ENCODE measurements around the gene MYH14. TPM values are rescaled to one million over a fixed set of nuclear protein-coding genes. Genes with fewer than 3 reads are reported as not detected.

Gene MYH14
- total and polyA plus RNA-seq, 2 of the 8 experiments (the other 6 are each of a cell fraction or from before 2014, with no cell fraction given) = 17.3 to 28.6 TPM

- no peak for TF ChIP-seq CHD7 (IDR thresholded peaks at IDR 0.05; ENCODE audit: insufficient replicate concordance, low read length)
- TF ChIP-seq FOSL1 (IDR thresholded peaks at IDR 0.05; ENCODE audit: insufficient read depth, low read depth, low read length) = no peak
- TF ChIP-seq SP4 (IDR thresholded peaks at IDR 0.05; ENCODE audit: low read length) = no peak
- TF ChIP-seq YY1 (IDR thresholded peaks at IDR 0.05; ENCODE audit: low read depth, low read length) = no peak
- TF ChIP-seq EZH2 (IDR thresholded peaks at IDR 0.05; ENCODE audit: low read depth, low read length, severe bottlenecking) = no peak
- no peak for TF ChIP-seq GTF2F1 (IDR thresholded peaks at IDR 0.05; ENCODE audit: borderline replicate concordance, low read depth, low read length)
- no peak for TF ChIP-seq EP300 (IDR thresholded peaks at IDR 0.05; ENCODE audit: borderline replicate concordance in 1 of 2, low read depth in 2 of 2, low read length in 2 of 2)
- TF ChIP-seq CEBPB (IDR thresholded peaks at IDR 0.05; ENCODE audit: low read depth, low read length) = no peak
- TF ChIP-seq CREB1 (IDR thresholded peaks at IDR 0.05) = no peak
- TF ChIP-seq E2F6 (IDR thresholded peaks at IDR 0.05) = no peak
These were observed 29.2 kb upstream of the MYH14 start (continued) for GRCh38 chr19:50174100-50174793.
